H1 (cell line): Measurements from ENCODE around the gene CCDC148.

Source experiments
- CEBPB ChIP-seq: IDR thresholded peaks from 2 replicates; pipeline ENCODE4 v1.6.1; 2012; ENCODE audit warnings: low read depth, low read length
- TF ChIP-seq, protein P1 (sequence below), 3 experiments: IDR thresholded peaks; 1 replicate in 2 of 3; 2 replicates in 1 of 3; pipeline versions ENCODE4 v1.5.1 to v1.6.1; 2011; ENCODE audit warnings: low read length in 3 of 3, mild to moderate bottlenecking in 3 of 3, inconsistent platforms in 2 of 3, low read depth in 1 of 3, moderate library complexity in 1 of 3; ENCODE audit not compliant: insufficient read depth in 1 of 3; ENCODE audit errors: control extremely low read depth in 1 of 3
- TF ChIP-seq, protein P2 (sequence below): IDR thresholded peaks from 2 replicates; pipeline ENCODE4 v1.6.1; 2012; ENCODE audit warnings: inconsistent platforms

DNA sequence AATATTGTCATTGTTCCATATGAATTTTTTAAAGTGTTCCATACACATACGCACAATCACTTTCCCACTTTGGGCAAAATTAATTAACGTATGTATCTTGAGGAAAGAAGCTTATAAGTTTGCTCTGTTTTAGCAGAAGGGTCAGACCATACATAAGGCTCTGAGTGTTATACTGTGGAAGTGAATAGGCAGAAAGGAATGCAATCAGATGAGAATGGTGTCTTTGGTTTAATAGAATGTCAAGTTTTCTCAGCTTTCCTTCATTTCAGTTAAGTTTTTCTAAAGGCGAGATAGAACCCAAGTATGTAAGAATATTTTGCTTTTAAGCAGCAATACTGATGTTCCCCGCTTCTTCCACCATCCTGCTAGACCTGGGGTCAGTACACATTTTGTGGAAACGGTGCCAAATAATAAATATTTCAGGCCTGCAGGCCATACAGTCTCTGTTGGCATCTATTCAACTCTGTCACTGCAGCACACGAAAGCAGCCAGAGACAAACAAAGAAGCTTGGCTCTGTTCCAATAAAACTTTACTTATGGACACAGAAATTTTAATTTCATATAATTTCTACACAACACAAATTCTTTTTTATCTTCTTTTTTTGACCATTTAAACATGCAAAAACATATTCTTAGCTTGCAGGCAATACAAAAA lies 254.3 kb downstream of the CCDC148 start:
- TF ChIP-seq, protein P1, sequence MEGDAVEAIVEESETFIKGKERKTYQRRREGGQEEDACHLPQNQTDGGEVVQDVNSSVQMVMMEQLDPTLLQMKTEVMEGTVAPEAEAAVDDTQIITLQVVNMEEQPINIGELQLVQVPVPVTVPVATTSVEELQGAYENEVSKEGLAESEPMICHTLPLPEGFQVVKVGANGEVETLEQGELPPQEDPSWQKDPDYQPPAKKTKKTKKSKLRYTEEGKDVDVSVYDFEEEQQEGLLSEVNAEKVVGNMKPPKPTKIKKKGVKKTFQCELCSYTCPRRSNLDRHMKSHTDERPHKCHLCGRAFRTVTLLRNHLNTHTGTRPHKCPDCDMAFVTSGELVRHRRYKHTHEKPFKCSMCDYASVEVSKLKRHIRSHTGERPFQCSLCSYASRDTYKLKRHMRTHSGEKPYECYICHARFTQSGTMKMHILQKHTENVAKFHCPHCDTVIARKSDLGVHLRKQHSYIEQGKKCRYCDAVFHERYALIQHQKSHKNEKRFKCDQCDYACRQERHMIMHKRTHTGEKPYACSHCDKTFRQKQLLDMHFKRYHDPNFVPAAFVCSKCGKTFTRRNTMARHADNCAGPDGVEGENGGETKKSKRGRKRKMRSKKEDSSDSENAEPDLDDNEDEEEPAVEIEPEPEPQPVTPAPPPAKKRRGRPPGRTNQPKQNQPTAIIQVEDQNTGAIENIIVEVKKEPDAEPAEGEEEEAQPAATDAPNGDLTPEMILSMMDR (IDR thresholded peaks at IDR 0.05; ENCODE audit: control extremely low read depth in 1 of 3, insufficient read depth in 1 of 3, low read depth in 1 of 3, low read length in 3 of 3) = no peak
- TF ChIP-seq CEBPB = no peak
- TF ChIP-seq, protein P2, sequence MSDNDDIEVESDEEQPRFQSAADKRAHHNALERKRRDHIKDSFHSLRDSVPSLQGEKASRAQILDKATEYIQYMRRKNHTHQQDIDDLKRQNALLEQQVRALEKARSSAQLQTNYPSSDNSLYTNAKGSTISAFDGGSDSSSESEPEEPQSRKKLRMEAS = no peak
